Bronchial epithelial cell (primary cell): ENCODE measurements around the gene JMY. TPM values are rescaled to one million over a fixed set of nuclear protein-coding genes. Genes with fewer than 3 reads are reported as not detected.
"Not testable (repeated sequence)": the region's sequence is repeated elsewhere in the genome, so short reads cannot be mapped to it uniquely, and the experiment has no call there.

ENCODE experiments used
- DNase-seq: peaks from one replicate; pipeline ENCODE4 v3.0.0-alpha.2; 2010; ENCODE audit warnings: low read depth
- FAIRE-seq: peaks from 2 replicates; lab custom pipeline; 2011; peaks lifted over from hg19 to GRCh38; lab: Jason Lieb, UNC
- H3K27me3 ChIP-seq: 2 replicates; pipeline ENCODE4 v1.5.1; 2011; ENCODE audit warnings: low read length; ENCODE audit not compliant: control insufficient read depth, insufficient read depth
- H3K36me3 ChIP-seq: 2 replicates; pipeline ENCODE4 v1.5.1; 2011; ENCODE audit warnings: low read length; ENCODE audit not compliant: control insufficient read depth, insufficient read depth
- H3K4me3 ChIP-seq: 2 replicates; pipeline ENCODE4 v1.5.1; 2011; ENCODE audit warnings: mild to moderate bottlenecking, low read depth, low read length, control low read depth
- total RNA-seq: library from RNA; depleted of rRNA; stranded (reverse); fragments of >200 nt; gene quantifications from 2 replicates; pipeline ENCODE4 v1.2.1, GENCODE V29; 2014
- TF ChIP-seq, protein P1 (sequence below): IDR thresholded peaks from 2 replicates; pipeline ENCODE4 v1.5.1; 2011; ENCODE audit warnings: mild to moderate bottlenecking, moderate library complexity, low read length, control low read depth, inconsistent platforms; ENCODE audit not compliant: insufficient read depth, severe bottlenecking

JMY gene
- total RNA-seq, 1 donor from 2014 or later: 14.5 TPM

DNA sequence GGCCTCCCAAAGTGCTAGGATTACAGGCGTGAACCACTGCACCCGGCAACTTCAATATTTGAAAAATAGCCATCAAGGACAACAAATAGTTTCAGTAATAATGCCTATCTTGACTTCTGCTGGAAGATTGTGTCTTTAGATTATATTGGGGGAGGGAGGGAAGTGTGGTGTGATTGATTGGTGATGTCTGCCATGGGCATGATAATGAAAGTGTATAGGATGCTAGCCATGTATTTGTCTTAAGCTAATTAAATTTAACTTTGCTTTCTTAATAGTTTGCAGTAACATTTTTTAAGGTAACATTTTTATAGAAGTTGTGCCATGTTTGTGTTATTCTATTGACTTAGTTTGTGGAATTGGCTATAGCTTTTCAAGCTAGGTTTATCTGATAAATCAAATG lies 4.6 kb downstream of the JMY start:
- TF ChIP-seq, protein P1, sequence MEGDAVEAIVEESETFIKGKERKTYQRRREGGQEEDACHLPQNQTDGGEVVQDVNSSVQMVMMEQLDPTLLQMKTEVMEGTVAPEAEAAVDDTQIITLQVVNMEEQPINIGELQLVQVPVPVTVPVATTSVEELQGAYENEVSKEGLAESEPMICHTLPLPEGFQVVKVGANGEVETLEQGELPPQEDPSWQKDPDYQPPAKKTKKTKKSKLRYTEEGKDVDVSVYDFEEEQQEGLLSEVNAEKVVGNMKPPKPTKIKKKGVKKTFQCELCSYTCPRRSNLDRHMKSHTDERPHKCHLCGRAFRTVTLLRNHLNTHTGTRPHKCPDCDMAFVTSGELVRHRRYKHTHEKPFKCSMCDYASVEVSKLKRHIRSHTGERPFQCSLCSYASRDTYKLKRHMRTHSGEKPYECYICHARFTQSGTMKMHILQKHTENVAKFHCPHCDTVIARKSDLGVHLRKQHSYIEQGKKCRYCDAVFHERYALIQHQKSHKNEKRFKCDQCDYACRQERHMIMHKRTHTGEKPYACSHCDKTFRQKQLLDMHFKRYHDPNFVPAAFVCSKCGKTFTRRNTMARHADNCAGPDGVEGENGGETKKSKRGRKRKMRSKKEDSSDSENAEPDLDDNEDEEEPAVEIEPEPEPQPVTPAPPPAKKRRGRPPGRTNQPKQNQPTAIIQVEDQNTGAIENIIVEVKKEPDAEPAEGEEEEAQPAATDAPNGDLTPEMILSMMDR: no peak
- Histone ChIP-seq H3K27me3 (no peaks in the 10 kb centered on the region), H3K4me3 (no peak overlapping the region), H3K36me3 (no peaks in the 10 kb centered on the region)
- no peak for DNase-seq
- no peak for FAIRE-seq

DNA sequence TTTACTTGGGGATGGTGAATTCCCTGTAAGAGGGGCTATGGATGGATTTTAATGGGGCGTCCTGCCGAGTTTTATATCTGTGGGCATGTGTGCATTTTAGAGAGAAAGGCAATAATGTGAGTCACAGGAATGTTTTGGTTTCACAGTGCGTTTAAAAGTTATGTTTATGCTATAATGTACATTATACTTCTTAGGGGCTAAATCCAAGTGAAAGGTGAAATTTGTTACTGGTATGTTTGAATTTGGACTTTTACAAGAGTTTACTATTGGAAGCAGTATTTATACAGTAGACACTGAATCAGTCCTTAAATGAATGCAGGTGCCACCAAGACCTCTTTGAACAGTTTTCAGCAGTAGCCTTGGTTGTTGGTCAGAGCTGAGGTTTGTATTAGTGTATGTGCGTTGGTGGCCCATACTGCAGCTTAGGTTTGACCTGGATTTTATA lies 5.6 kb downstream of the JMY start:
- FAIRE-seq (no peak), DNase-seq (no peak)
- TF ChIP-seq, protein P1: no peak
- no peaks in the 10 kb centered on the region for H3K27me3 ChIP-seq
- no peak overlapping the region for H3K4me3 ChIP-seq
- H3K36me3 ChIP-seq: no peaks in the 10 kb centered on the region

DNA sequence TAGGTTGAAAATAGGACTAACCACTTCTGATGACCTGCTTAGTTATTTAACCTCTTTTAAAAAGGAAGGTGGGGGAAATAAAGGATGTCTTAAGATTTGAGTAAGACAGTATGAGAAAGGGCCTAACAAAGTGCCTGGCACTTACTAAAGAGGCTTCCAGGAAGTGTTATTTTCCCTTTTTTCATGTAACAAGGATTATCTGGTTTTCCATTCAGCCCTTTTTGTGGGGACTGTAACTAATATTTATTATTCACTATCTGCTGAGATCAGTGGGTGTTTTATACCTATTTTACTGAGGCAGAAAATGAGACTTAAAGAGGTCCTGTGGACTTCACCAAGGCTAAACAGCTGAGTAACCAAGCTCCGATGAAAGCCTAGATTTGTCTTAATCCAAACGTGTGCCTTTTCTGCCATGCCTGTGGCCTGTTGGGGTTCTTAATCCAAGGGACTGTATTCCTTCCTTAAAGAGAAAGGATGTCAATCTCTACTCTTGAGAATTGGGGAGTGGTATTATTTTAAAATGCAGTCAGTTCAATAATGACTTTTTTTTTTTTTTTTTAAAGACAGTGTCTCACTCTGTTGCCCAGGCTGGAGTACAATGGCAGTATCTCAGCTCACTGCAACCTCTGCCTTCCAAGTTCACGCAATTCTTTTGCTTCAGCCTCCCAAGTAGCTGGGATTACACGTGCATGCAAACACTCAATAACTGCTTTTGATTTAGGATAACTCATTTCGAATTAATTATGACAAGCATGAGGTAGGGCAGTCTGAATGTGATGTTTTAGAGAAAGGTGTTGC lies 6.5 kb downstream of the JMY start:
- Histone ChIP-seq H3K27me3 (no peaks in the 10 kb centered on the region), H3K36me3 (no peaks in the 10 kb centered on the region), H3K4me3 (no peak overlapping the region)
- DNase-seq: no peak
- no peak for FAIRE-seq
- TF ChIP-seq, protein P1: no peak

DNA sequence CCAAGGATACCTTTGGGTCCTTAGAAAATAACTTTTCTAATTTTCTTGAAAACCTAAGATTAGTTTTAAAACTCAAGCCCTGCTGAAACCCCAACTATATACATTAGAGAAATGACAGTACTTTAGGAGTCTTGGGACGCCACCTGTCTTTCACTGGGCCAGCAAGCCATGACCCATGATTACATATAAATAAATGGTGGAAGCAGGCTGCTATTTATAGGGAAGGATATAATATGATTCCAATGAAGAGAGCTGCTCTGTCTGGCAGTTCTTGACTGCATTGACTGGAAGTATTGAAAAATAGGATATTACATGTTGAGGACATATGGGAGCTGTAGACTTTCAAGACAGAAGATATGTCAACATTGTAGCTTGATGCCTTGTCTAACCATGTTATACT lies 7.3 kb downstream of the JMY start:
- DNase-seq (no peak), FAIRE-seq (no peak)
- H3K4me3 ChIP-seq: no peak overlapping the region
- H3K27me3 ChIP-seq: no peaks in the 10 kb centered on the region
- H3K36me3 ChIP-seq: no peaks in the 10 kb centered on the region
- TF ChIP-seq, protein P1: no peak

DNA sequence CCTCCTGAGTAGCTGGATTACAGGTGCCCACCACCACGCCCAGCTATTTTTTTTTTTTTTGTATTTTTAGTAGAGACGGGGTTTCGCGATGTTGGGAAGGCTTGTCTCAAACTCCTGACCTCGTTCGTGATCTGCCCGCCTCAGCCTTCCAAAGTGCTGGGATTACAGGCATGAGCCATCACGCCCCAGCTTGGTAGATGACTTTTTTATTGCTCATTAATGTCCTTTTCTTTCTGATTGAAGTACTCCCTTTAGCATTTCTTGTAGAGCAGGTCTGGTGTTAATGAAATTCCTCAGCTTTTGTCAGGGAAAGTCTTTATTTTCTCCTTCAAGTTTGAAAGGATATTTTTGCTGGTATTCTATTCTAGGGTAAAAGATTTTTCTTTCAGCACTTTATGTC lies 18.1 kb downstream of the JMY start:
- FAIRE-seq, H3K4me3 ChIP-seq, H3K36me3 ChIP-seq, H3K27me3 ChIP-seq: not testable (repeated sequence)
- peak; percentile 45 for DNase-seq

DNA sequence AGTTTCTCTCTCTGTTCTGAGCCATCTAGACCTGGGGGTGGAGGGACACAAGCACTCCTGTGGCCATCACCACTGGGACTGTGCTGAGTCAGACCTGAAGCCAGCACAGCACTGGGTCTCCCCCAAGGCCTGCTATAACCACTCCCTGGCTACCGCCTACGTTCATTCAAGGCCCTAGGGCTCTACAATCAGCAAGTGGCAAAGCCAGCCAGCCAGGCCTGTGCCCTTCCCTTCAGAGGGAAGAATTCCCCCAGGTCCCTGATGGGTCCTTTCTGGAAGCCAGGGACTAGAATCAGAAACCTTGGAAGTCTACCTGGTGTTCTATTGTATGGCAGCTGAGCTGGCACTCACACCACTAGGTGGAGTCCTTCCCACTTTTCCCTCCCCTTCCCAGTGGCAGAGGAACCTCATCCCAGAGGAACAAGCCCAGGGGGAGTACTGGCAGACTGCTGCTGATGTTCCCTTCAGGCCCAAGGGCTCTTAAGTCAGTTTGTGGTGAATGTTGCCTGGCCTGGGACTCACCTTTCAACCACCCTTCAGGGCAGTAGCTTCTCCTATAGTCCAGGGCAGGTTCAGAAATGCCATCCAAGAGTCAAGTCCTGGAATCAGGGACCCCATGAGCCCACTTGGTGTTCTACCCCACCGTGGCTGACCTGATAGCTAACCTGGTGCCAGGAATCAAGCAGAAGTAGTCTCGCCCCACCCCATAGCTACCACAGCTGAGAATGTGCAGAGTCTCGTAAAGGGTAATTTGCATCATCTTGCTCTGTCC lies 20.0 kb downstream of the JMY start:
- FAIRE-seq: no peak
- Histone ChIP-seq H3K4me3 (no peak overlapping the region), H3K36me3 (no peaks in the 10 kb centered on the region), H3K27me3 (no peaks in the 10 kb centered on the region)
- peak; percentile 54 for DNase-seq
- TF ChIP-seq, protein P1: peak; percentile 83
